ENCODE results near the gene VAMP1. TPM values are rescaled to one million over a fixed set of nuclear protein-coding genes. Genes with fewer than 3 reads are reported as not detected.

The VAMP1 gene
- total and polyA plus RNA-seq, 2 of the 13 experiments (the other 11 are each of a cell fraction or from before 2014, with no cell fraction given) = 2.5 to 7.4 TPM

- Histone ChIP-seq H3K27me3 (ENCODE audit: control insufficient read depth in 1 of 2, insufficient read depth in 2 of 2, low read length in 2 of 2) (peaks cover 2 to 12% of the 10 kb centered on the region in 2 experiments; a peak in 2 of 5 replicates), H3K4me1 (ENCODE audit: insufficient read depth, low read length) (peaks cover 50% of the 10 kb centered on the region), H3K9me3 (ENCODE audit: low read length) (no peaks in the 10 kb centered on the region), H3K27ac (ENCODE audit: extremely low read length, insufficient read depth, low read length) (no peak overlapping the region), H2AFZ (ENCODE audit: low read length) (no peak overlapping the region), H4K20me1 (ENCODE audit: insufficient read depth, low read length) (no peaks in the 10 kb centered on the region), H3K36me3 (replicated peaks in 1 of 2; ENCODE audit: control insufficient read depth in 1 of 2, insufficient read depth in 2 of 2, low read length in 2 of 2) (no peaks in the 10 kb centered on the region), H3K79me2 (ENCODE audit: insufficient read depth, low read length) (no peaks in the 10 kb centered on the region), H3K9ac (ENCODE audit: insufficient read depth, low read depth, low read length) (no peak overlapping the region), H3K4me2 (ENCODE audit: low read depth, low read length) (peak overlapping the region; percentile 72), H3K4me3 (replicated peaks in 1 of 3; ENCODE audit: insufficient read depth in 1 of 3, low read depth in 2 of 3, low read length in 3 of 3) (peak overlapping the region in 1 of 3 experiments; percentile 55; a peak in 2 of 6 replicates)
- peak; percentile 46 for ATAC-seq
- in situ Hi-C loops (cut with HindIII; ENCODE audit: extremely low pct_ligation_motif_present, low pct_unique_long_range_greater_than_20kb) = loop anchor here (10.0 kb wide), 1 partner anchor 109 kb away; the partner anchor contains the start of gene GAPDH
- BruUV-seq (replicated peaks) = no TSS peak
- ChIA-PET CTCF (ENCODE audit: low intra/inter-chr PET ratio, low total read pairs) (no interaction called here), POLR2A (interaction anchor here (0.5 to 4.2 kb wide), 7 partner anchors 9 to 108 kb away, joined by 3 to 20 read pairs (median 3); partner anchors contain the start of genes LTBR, TAPBPL and VAMP1)
- intact Hi-C loops (cut with micrococcal nuclease; ENCODE audit: unreplicated experiment) = no loop called here
- DNase-seq (ENCODE audit: low spot score) = peak; percentile 49
- FAIRE-seq = no peak
- WGBS (ENCODE audit: low lambda C conversion rate) = 38% methylated on average over 22 of the region's 23 CpGs
- TF ChIP-seq RAD51 (IDR thresholded peaks at IDR 0.05; ENCODE audit: borderline replicate concordance) = no peak
- no peak for TF ChIP-seq MAZ (IDR thresholded peaks at IDR 0.05; ENCODE audit: borderline replicate concordance, low read depth, low read length)
- no peak for TF ChIP-seq MAZ (CRISPR knock-in tag; IDR thresholded peaks at IDR 0.05; ENCODE audit: low read depth)
- TF ChIP-seq, protein P1, sequence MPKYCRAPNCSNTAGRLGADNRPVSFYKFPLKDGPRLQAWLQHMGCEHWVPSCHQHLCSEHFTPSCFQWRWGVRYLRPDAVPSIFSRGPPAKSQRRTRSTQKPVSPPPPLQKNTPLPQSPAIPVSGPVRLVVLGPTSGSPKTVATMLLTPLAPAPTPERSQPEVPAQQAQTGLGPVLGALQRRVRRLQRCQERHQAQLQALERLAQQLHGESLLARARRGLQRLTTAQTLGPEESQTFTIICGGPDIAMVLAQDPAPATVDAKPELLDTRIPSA (CRISPR knock-in tag; IDR thresholded peaks at IDR 0.05; ENCODE audit: borderline replicate concordance) = no peak
- TF ChIP-seq, protein P2, sequence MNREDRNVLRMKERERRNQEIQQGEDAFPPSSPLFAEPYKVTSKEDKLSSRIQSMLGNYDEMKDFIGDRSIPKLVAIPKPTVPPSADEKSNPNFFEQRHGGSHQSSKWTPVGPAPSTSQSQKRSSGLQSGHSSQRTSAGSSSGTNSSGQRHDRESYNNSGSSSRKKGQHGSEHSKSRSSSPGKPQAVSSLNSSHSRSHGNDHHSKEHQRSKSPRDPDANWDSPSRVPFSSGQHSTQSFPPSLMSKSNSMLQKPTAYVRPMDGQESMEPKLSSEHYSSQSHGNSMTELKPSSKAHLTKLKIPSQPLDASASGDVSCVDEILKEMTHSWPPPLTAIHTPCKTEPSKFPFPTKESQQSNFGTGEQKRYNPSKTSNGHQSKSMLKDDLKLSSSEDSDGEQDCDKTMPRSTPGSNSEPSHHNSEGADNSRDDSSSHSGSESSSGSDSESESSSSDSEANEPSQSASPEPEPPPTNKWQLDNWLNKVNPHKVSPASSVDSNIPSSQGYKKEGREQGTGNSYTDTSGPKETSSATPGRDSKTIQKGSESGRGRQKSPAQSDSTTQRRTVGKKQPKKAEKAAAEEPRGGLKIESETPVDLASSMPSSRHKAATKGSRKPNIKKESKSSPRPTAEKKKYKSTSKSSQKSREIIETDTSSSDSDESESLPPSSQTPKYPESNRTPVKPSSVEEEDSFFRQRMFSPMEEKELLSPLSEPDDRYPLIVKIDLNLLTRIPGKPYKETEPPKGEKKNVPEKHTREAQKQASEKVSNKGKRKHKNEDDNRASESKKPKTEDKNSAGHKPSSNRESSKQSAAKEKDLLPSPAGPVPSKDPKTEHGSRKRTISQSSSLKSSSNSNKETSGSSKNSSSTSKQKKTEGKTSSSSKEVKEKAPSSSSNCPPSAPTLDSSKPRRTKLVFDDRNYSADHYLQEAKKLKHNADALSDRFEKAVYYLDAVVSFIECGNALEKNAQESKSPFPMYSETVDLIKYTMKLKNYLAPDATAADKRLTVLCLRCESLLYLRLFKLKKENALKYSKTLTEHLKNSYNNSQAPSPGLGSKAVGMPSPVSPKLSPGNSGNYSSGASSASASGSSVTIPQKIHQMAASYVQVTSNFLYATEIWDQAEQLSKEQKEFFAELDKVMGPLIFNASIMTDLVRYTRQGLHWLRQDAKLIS (CRISPR knock-in tag; IDR thresholded peaks at IDR 0.05) = no peak
- no peak for TF ChIP-seq ZNF234 (CRISPR knock-in tag; conservative IDR thresholded peaks at IDR 0.05)
- TF ChIP-seq ZC3H4 (CRISPR knock-in tag; IDR thresholded peaks at IDR 0.05; ENCODE audit: borderline replicate concordance) = no peak
- TF ChIP-seq ZNF263 (CRISPR knock-in tag; IDR thresholded peaks at IDR 0.05) = no peak
- no peak for TF ChIP-seq ZNF18 (CRISPR knock-in tag; IDR thresholded peaks at IDR 0.05; ENCODE audit: insufficient replicate concordance)
- TF ChIP-seq NR2F1 (CRISPR knock-in tag; IDR thresholded peaks at IDR 0.05) = no peak
- TF ChIP-seq MAFF (IDR thresholded peaks at IDR 0.05; ENCODE audit: low read depth, low read length) = no peak
- no peak for TF ChIP-seq ELF1 (CRISPR knock-in tag; IDR thresholded peaks at IDR 0.05)
- no peak for TF ChIP-seq ZFP37 (CRISPR knock-in tag; IDR thresholded peaks at IDR 0.05; ENCODE audit: borderline replicate concordance)
- no peak for TF ChIP-seq TIGD3 (CRISPR knock-in tag; IDR thresholded peaks at IDR 0.05; ENCODE audit: borderline replicate concordance)
- peak; percentile 43 for TF ChIP-seq TEAD3 (CRISPR knock-in tag; optimal IDR thresholded peaks at IDR 0.05; ENCODE audit: borderline replicate concordance)
Observed at GRCh38 chr12:6425590-6426531, 44.6 kb downstream of the VAMP1 start.
